Trophoblast cell (in vitro differentiated cells and primary cell): ENCODE measurements around the gene ANKRD55.
A peak's percentile ranks its signal among the peaks of the same experiment; 100 is the strongest.
"Not testable (repeated sequence)": the region's sequence is repeated elsewhere in the genome, so short reads cannot be mapped to it uniquely, and the experiment has no call there.

Experiments
- DNase-seq, 2 donors: peaks; one replicate each; pipeline ENCODE4 v3.0.0-alpha.2; 2016
- H2AFZ ChIP-seq: 2 replicates; pipeline ENCODE4 v1.6.1; 2013; ENCODE audit warnings: low read length, moderate library complexity, mild to moderate bottlenecking; ENCODE audit not compliant: insufficient read depth, poor library complexity
- H2AK5ac ChIP-seq: 2 replicates; pipeline ENCODE4 v1.6.1; 2013; ENCODE audit warnings: mild to moderate bottlenecking, low read length
- H2BK120ac ChIP-seq: 2 replicates; pipeline ENCODE4 v1.6.1; 2013; ENCODE audit warnings: low read length, mild to moderate bottlenecking, moderate library complexity; ENCODE audit not compliant: insufficient read depth, poor library complexity
- H2BK12ac ChIP-seq: 2 replicates; pipeline ENCODE4 v1.6.1; 2013; ENCODE audit warnings: mild to moderate bottlenecking, low read length, moderate library complexity
- H2BK5ac ChIP-seq: 2 replicates; pipeline ENCODE4 v1.6.1; 2013; ENCODE audit warnings: low read length, low read depth, moderate library complexity, mild to moderate bottlenecking; ENCODE audit not compliant: poor library complexity
- H3K14ac ChIP-seq: 2 replicates; pipeline ENCODE4 v1.6.1; 2013; ENCODE audit warnings: mild to moderate bottlenecking, low read length
- H3K18ac ChIP-seq: 2 replicates; pipeline ENCODE4 v1.6.1; 2013; ENCODE audit warnings: mild to moderate bottlenecking, low read length
- H3K23ac ChIP-seq: 2 replicates; pipeline ENCODE4 v1.6.1; 2013; ENCODE audit warnings: low read length
- H3K27ac ChIP-seq: 2 replicates; pipeline ENCODE4 v1.5.1; 2013; ENCODE audit warnings: low read depth, mild to moderate bottlenecking, inconsistent platforms, low read length, moderate library complexity
- H3K27me3 ChIP-seq: 2 replicates; pipeline ENCODE4 v1.6.1; 2013; ENCODE audit warnings: inconsistent platforms, mild to moderate bottlenecking, low read length, moderate library complexity; ENCODE audit not compliant: insufficient read depth
- H3K36me3 ChIP-seq, 2 experiments: 1 replicate in 1 of 2; 2 replicates in 1 of 2; pipeline ENCODE4 v1.6.1; 2013; ENCODE audit warnings: low read length in 2 of 2, mild to moderate bottlenecking in 2 of 2, moderate library complexity in 1 of 2; ENCODE audit not compliant: insufficient read depth in 2 of 2, control insufficient read depth in 1 of 2
- H3K4ac ChIP-seq: 2 replicates; pipeline ENCODE4 v1.6.1; 2013; ENCODE audit warnings: low read depth, mild to moderate bottlenecking, low read length, moderate library complexity
- H3K4me1 ChIP-seq, 2 experiments: 1 replicate in 1 of 2; 2 replicates in 1 of 2; pipeline ENCODE4 v1.6.1; 2013; ENCODE audit warnings: low read length in 2 of 2, mild to moderate bottlenecking in 2 of 2, moderate library complexity in 1 of 2; ENCODE audit not compliant: insufficient read depth in 2 of 2, control insufficient read depth in 1 of 2
- H3K4me2 ChIP-seq: 2 replicates; pipeline ENCODE4 v1.6.1; 2013; ENCODE audit warnings: inconsistent platforms, mild to moderate bottlenecking, low read length, moderate library complexity
- H3K4me3 ChIP-seq: 2 replicates; pipeline ENCODE4 v1.5.1; 2013; ENCODE audit warnings: mild to moderate bottlenecking, low read depth, low read length, inconsistent platforms
- H3K79me1 ChIP-seq: one replicate; pipeline ENCODE4 v1.6.1; 2013; ENCODE audit warnings: low read length
- H3K79me2 ChIP-seq: 2 replicates; pipeline ENCODE4 v1.6.1; 2013; ENCODE audit warnings: low read length, mild to moderate bottlenecking; ENCODE audit not compliant: control insufficient read depth, insufficient read depth, poor library complexity
- H3K9ac ChIP-seq: 2 replicates; pipeline ENCODE4 v1.6.1; 2013; ENCODE audit warnings: mild to moderate bottlenecking, low read length
- H3K9me3 ChIP-seq: 2 replicates; pipeline ENCODE4 v1.6.1; 2013; ENCODE audit warnings: low read depth, mild to moderate bottlenecking, control low read depth, inconsistent platforms, low read length; ENCODE audit not compliant: insufficient read depth
- H4K12ac ChIP-seq: 2 replicates; pipeline ENCODE4 v1.6.1; 2013; ENCODE audit warnings: low read depth, mild to moderate bottlenecking, low read length, moderate library complexity
- H4K8ac ChIP-seq: 2 replicates; pipeline ENCODE4 v1.6.1; 2013; ENCODE audit warnings: low read depth, mild to moderate bottlenecking, low read length, moderate library complexity
- H4K91ac ChIP-seq: one replicate; pipeline ENCODE4 v1.6.1; 2013; ENCODE audit warnings: low read depth, mild to moderate bottlenecking, low read length, moderate library complexity
- WGBS: extraction: QIAGEN DNeasy Blood & Tissue Kit; methylation state at CpG from one replicate; pipeline ENCODE4 v1.1.7; 2013; ENCODE audit warnings: missing lambda C conversion rate; ENCODE audit not compliant: insufficient read length, insufficient coverage; ENCODE audit errors: extremely low coverage; 5-methylcytosine and 5-hydroxymethylcytosine counted together

Gene ANKRD55

DNA sequence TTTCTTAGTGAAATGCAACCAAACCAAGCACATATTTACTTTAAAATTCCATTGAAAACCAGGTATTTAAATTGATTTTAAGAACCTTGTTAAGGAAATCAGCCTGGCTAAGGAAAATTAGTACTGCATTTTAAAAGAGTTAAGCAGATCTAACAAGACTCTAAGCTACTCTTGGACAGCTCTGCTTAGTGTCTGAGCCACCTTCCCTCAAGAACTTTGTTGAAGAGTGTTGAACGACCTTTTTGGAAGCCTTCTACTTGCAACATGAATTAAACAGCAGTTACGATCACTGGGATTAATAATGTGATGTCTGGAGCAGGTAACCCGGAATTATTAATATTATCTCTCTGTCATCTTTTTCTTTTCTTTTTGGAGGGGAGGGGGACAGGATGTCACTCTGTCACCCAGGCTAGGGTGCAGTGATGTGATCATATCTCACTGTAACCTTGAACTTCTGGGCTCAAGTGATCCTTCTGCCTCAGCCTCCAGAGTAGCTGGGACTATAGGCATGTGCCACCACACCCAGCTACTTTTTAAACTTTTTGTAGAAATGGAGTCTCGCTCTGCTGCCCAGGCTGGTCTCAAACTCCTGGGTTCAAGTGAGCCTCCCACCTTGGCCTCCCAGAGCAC lies 74.7 kb downstream of the ANKRD55 start:
- peaks cover 14% of the 10 kb centered on the region in 2 experiments for H3K4me1 ChIP-seq
- H3K27me3 ChIP-seq: no peaks in the 10 kb centered on the region
- H3K14ac ChIP-seq: no peak overlapping the region
- H4K12ac ChIP-seq: no peak overlapping the region
- no peak overlapping the region for H3K4me3 ChIP-seq
- H3K9me3 ChIP-seq: no peaks in the 10 kb centered on the region
- H2AFZ ChIP-seq: no peak overlapping the region
- peak overlapping the region; percentile 44 for H2AK5ac ChIP-seq
- no peak overlapping the region for H3K9ac ChIP-seq
- peak overlapping the region; percentile 60 for H2BK5ac ChIP-seq
- peak overlapping the region; percentile 13 for H3K27ac ChIP-seq
- peak overlapping the region; percentile 3 for H2BK12ac ChIP-seq
- H3K4ac ChIP-seq: no peak overlapping the region
- no peaks in the 10 kb centered on the region for H3K79me2 ChIP-seq
- WGBS: no CpG with 5 or more reads among the region's 4 CpGs
- H2BK120ac ChIP-seq: no peak overlapping the region
- no peak overlapping the region for H3K23ac ChIP-seq
- peaks cover 4% of the 10 kb centered on the region for H3K79me1 ChIP-seq
- DNase-seq: no peak
- no peak overlapping the region for H3K4me2 ChIP-seq
- no peaks in the 10 kb centered on the region for H3K36me3 ChIP-seq
- H3K18ac ChIP-seq: no peak overlapping the region
- H4K8ac ChIP-seq: no peak overlapping the region
- H4K91ac ChIP-seq: peak overlapping the region; percentile 57

DNA sequence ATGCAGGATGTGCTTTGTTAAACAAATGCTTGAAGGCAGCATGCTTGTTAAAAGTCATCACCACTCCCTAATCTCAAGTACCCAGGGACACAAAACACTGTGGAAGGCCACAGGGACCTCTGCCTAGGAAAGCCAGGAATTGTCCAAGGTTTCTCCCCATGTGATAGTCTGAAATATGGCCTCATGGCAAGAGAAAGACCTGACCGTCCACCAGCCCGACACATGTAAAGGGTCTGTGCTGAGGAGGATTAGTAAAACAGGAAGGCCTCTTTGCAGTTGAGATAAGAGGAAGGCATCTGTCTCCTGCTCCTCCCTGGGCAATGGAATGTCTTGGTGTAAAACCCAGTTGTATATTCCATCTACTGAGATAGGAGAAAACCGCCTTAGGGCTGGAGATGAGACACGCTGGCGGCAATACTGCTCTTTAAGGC lies 75.9 kb downstream of the ANKRD55 start:
- not testable (repeated sequence) for H3K4me2 ChIP-seq, H2BK12ac ChIP-seq, H4K8ac ChIP-seq, H3K79me2 ChIP-seq, H2AFZ ChIP-seq, H2BK120ac ChIP-seq, H3K23ac ChIP-seq, H4K91ac ChIP-seq, H3K36me3 ChIP-seq, H2BK5ac ChIP-seq, H3K9me3 ChIP-seq, H3K9ac ChIP-seq, H2AK5ac ChIP-seq, H3K4me3 ChIP-seq, H3K27me3 ChIP-seq, H3K4ac ChIP-seq, H3K14ac ChIP-seq, H3K18ac ChIP-seq, H4K12ac ChIP-seq, H3K79me1 ChIP-seq
- Histone ChIP-seq H3K27ac (peak overlapping the region; percentile 63), H3K4me1 (peaks cover 13 to 14% of the 10 kb centered on the region in 2 experiments)
- DNase-seq: peak; percentile 90
- WGBS: no CpG with 5 or more reads among the region's 5 CpGs

DNA sequence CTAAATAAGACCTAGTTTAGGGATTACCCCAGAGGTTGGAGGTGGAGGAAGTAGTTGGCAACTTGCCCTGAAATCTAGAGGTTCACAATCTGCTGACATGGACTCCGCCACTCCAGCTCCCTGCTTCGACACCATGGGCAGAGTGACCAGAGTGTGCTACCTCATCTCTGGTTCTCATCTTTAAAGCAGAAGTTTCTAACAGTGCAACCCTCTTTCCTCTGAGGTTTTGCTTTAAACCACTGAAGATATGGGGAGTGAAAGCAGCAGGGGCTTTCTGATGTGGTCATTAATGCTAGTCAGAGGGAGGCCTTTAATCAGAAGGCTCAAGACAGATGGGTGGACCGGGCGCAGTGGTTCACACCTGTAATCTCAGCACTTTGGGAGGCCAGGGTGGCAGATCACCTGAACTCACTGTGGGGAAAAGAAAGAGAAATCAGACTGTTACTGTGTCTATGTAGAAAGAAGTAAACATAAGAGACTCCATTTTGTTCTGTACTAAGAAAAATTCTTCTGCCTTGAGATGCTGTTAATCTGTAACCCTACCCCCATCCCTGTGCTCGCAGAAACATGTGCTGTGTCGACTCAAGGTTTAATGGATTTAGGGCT lies 76.4 kb downstream of the ANKRD55 start:
- Histone ChIP-seq H2BK5ac (peak overlapping the region; percentile 18), H2BK120ac (peak overlapping the region; percentile 1), H3K27ac (peak overlapping the region; percentile 74), H4K91ac (peak overlapping the region; percentile 79)
- H3K9ac ChIP-seq, H3K27me3 ChIP-seq, H3K18ac ChIP-seq, H2AFZ ChIP-seq, H4K12ac ChIP-seq, H3K4me2 ChIP-seq, H3K79me1 ChIP-seq, H3K4me1 ChIP-seq, H3K9me3 ChIP-seq, DNase-seq, H3K4ac ChIP-seq, H2BK12ac ChIP-seq, H2AK5ac ChIP-seq, H3K4me3 ChIP-seq, H4K8ac ChIP-seq, H3K23ac ChIP-seq, H3K36me3 ChIP-seq, H3K14ac ChIP-seq, H3K79me2 ChIP-seq: not testable (repeated sequence)
- WGBS: no CpG with 5 or more reads among the region's 6 CpGs

DNA sequence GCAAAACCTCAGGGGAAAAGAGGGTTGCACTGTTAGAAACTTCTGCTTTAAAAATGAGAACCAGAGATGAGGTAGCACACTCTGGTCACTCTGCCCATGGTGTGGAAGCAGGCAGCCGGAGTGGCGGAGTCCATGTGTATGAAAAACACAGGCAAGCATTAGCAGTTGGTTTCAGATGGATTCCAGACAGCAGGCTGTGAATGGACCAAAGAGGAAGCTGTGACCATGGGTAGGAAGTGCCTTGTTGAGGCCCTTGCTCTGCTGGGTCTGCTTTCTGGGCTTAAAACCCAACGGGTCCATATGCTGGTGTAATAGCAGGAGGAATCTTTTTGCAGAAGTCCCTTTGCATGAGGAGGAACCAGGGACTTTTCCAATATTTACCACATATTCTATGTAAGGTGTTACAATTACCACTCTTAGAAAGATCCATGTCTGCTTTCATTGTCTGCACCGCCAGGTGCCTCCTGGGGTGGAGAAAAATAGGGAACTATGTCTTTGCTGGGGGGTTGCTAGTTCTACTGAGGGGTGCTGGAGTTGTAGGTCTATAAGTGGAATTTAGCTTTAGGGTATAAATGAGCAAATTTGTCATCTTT lies 77.0 kb downstream of the ANKRD55 start:
- Histone ChIP-seq H3K4me3 (no peak overlapping the region), H3K4me1 (peaks cover 8 to 10% of the 10 kb centered on the region in 2 experiments), H2AK5ac (no peak overlapping the region), H2BK5ac (no peak overlapping the region), H3K14ac (no peak overlapping the region), H3K4ac (no peak overlapping the region), H3K27me3 (no peaks in the 10 kb centered on the region), H3K23ac (no peak overlapping the region), H2BK12ac (peak overlapping the region; percentile 55), H3K79me1 (peaks cover 4% of the 10 kb centered on the region), H4K8ac (peak overlapping the region; percentile 53), H3K36me3 (no peaks in the 10 kb centered on the region), H2AFZ (no peak overlapping the region), H3K4me2 (no peak overlapping the region), H3K79me2 (no peaks in the 10 kb centered on the region), H3K18ac (peak overlapping the region; percentile 17), H4K91ac (peak overlapping the region; percentile 79), H2BK120ac (peak overlapping the region; percentile 92), H3K9ac (no peak overlapping the region), H3K27ac (peak overlapping the region; percentile 19), H3K9me3 (no peaks in the 10 kb centered on the region), H4K12ac (no peak overlapping the region)
- WGBS: no CpG with 5 or more reads among the region's 4 CpGs
- DNase-seq: peak; percentile 13 to 33
